ENCODE results near the gene RASA1. TPM values are rescaled to one million over a fixed set of nuclear protein-coding genes. Genes with fewer than 3 reads are reported as not detected.

Gene RASA1
- total RNA-seq, 1 experiment from 2014 or later = 29.6 TPM

DNA sequence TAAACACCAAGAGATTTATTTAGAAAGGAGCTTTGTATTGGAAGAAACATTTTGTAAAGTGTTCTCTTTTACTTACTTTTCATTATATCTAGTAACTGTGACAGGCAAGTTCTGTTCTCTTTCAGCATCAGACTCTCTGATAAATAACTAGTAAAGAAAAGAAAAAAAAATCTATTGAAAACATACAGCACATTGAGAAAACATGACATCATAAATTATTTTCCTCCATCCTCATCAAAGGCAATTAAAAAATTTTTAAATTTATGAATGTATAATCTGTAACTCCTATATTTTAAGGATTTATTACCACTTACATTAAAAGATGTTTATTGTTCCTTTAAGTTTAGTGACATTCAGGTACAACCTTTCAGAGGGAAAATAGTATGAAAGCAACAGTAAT is 133.9 kb downstream of the RASA1 start:
- Histone ChIP-seq H3K9ac (ENCODE audit: extremely low read depth, insufficient read length, low read length) (no peak overlapping the region), H3K27ac (ENCODE audit: insufficient read length, low read depth, low read length) (no peak overlapping the region), H4K91ac (ENCODE audit: insufficient read length, low read depth, low read length) (no peak overlapping the region), H4K5ac (ENCODE audit: insufficient read length, low read depth, low read length) (no peak overlapping the region), H3T11ph (ENCODE audit: low read length) (no peak overlapping the region), H3K56ac (ENCODE audit: insufficient read length, low read depth, low read length) (no peak overlapping the region), H3K9me3 (ENCODE audit: control insufficient read depth, low read depth, low read length) (no peaks in the 10 kb centered on the region), H3K18ac (ENCODE audit: insufficient read length, low read depth, low read length) (no peak overlapping the region), H3K14ac (ENCODE audit: insufficient read depth, low read length) (no peak overlapping the region), H3K27me3 (ENCODE audit: insufficient read depth, low read length) (no peaks in the 10 kb centered on the region), H2BK120ac (ENCODE audit: low read depth, low read length, poor library complexity, severe bottlenecking) (no peak overlapping the region), H2BK15ac (ENCODE audit: low read depth, low read length) (no peak overlapping the region), H2BK20ac (ENCODE audit: low read depth, low read length, poor library complexity, severe bottlenecking) (no peak overlapping the region), H4K8ac (replicated peaks; ENCODE audit: insufficient read length, low read depth, low read length) (no peak overlapping the region), H2BK5ac (ENCODE audit: insufficient read length, low read length) (no peak overlapping the region), H2BK12ac (ENCODE audit: insufficient read length, low read depth, low read length) (no peak overlapping the region), H3K4me2 (ENCODE audit: insufficient read depth, insufficient read length, low read length) (no peak overlapping the region), H3K79me1 (ENCODE audit: insufficient read depth, low read depth, low read length, poor library complexity, severe bottlenecking) (no peaks in the 10 kb centered on the region), H3K4me1 (ENCODE audit: insufficient read depth, low read length) (no peaks in the 10 kb centered on the region), H2AFZ (ENCODE audit: low read length) (no peak overlapping the region), H4K20me1 (ENCODE audit: control insufficient read depth, insufficient read depth, insufficient read length) (no peaks in the 10 kb centered on the region), H3K23ac (ENCODE audit: insufficient read length, low read depth, low read length) (no peak overlapping the region), H3K79me2 (ENCODE audit: insufficient read depth, low read length) (no peaks in the 10 kb centered on the region), H3K23me2 (ENCODE audit: insufficient read length, low read depth, low read length, poor library complexity, severe bottlenecking) (no peaks in the 10 kb centered on the region), H2AK5ac (ENCODE audit: insufficient read length, low read length) (no peak overlapping the region), H3K4ac (ENCODE audit: low read depth, low read length) (no peak overlapping the region)
- DNase-seq = no peak
- no peak overlapping the region for H3K27ac Mint-ChIP-seq
- no peak overlapping the region for H3K4me3 Mint-ChIP-seq
- H3K27me3 Mint-ChIP-seq (ENCODE audit: low read depth) = no peaks in the 10 kb centered on the region
- TF ChIP-seq, protein P1, sequence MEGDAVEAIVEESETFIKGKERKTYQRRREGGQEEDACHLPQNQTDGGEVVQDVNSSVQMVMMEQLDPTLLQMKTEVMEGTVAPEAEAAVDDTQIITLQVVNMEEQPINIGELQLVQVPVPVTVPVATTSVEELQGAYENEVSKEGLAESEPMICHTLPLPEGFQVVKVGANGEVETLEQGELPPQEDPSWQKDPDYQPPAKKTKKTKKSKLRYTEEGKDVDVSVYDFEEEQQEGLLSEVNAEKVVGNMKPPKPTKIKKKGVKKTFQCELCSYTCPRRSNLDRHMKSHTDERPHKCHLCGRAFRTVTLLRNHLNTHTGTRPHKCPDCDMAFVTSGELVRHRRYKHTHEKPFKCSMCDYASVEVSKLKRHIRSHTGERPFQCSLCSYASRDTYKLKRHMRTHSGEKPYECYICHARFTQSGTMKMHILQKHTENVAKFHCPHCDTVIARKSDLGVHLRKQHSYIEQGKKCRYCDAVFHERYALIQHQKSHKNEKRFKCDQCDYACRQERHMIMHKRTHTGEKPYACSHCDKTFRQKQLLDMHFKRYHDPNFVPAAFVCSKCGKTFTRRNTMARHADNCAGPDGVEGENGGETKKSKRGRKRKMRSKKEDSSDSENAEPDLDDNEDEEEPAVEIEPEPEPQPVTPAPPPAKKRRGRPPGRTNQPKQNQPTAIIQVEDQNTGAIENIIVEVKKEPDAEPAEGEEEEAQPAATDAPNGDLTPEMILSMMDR (conservative IDR thresholded peaks at IDR 0.05) = no peak
- peaks cover 41 to 91% (median 66%) of the 10 kb centered on the region in 3 experiments for H3K36me3 Mint-ChIP-seq (ENCODE audit: insufficient read depth in 1 of 3, low read depth in 3 of 3)
- H3K4me1 Mint-ChIP-seq = no peaks in the 10 kb centered on the region
- peaks cover 4 to 5% of the 10 kb centered on the region in 2 experiments; a peak in 3 of 5 replicates for H3K9me3 Mint-ChIP-seq

Data from H9 (cell line).